ENCODE data around the gene SPRYD4.

The SPRYD4 gene

GRCh38 chr12:56454557-56454956, 13.8 kb upstream of the SPRYD4 start, which contains the start of gene MIP:
Gene MIP (minus strand): TSS chr12:56454657. CDS start chr12:56454613, 44 bp downstream.
- H3K4me3 Mint-ChIP-seq: no peak within 1 kb of the TSS
- CTCF ChIA-PET: interaction anchor here (2.6 kb wide), 1 partner anchor 9 kb away, joined by 10 read pairs; no protein-coding TSS in a partner anchor
- no peaks in the 10 kb centered on the region for H3K9me3 Mint-ChIP-seq
- DNase-seq: no peak
- H3K27me3 Mint-ChIP-seq: peaks cover 27% of the 10 kb centered on the region
- H3K36me3 Mint-ChIP-seq: no peaks in the 10 kb centered on the region
- no peak within 1 kb of the TSS for H3K27ac Mint-ChIP-seq
- peaks cover 5% of the 10 kb centered on the region for H3K4me1 Mint-ChIP-seq

DNA sequence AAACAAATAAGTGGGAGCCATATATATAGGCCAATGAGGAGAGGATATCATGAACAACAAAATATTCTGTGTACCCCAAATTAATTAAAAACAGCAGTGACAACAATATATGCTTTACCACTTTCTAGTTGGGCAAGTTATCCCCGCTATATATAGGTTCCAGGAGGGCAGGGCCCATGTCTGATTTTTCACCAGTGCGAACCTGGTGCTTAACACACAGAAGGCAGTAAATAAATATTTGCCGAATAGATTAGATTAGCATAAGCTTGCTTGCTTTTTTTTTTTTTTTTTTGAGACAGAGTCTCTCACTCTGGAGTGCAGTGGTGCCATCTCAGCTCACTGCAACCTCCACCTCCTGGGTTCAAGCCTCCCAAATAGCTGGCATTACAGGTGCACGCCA, 10.6 kb upstream of the SPRYD4 start:
- Mint-ChIP-seq H3K4me3 (no peak overlapping the region), H3K27me3 (peaks cover 25% of the 10 kb centered on the region), H3K36me3 (no peaks in the 10 kb centered on the region), H3K4me1 (no peaks in the 10 kb centered on the region), H3K9me3 (no peaks in the 10 kb centered on the region), H3K27ac (no peak overlapping the region)
- DNase-seq: no peak
- CTCF ChIA-PET: interaction anchor here (1.1 kb wide), 1 partner anchor 11 kb away, joined by 3 read pairs; the partner anchor contains the start of gene SPRYD4

- CTCF ChIA-PET: interaction anchor here (1.0 to 1.8 kb wide), 3 partner anchors 13 to 255 kb away, joined by 3 to 10 read pairs (median 4); partner anchors contain the start of gene TIMELESS
- Mint-ChIP-seq H3K36me3 (no peaks in the 10 kb centered on the region), H3K27me3 (peaks cover 4% of the 10 kb centered on the region), H3K4me3 (no peak overlapping the region), H3K4me1 (peaks cover 7% of the 10 kb centered on the region), H3K9me3 (no peaks in the 10 kb centered on the region), H3K27ac (no peak overlapping the region)
- DNase-seq: no peak
Observed at GRCh38 chr12:56461235-56462159, 6.9 kb upstream of the SPRYD4 start.

DNA sequence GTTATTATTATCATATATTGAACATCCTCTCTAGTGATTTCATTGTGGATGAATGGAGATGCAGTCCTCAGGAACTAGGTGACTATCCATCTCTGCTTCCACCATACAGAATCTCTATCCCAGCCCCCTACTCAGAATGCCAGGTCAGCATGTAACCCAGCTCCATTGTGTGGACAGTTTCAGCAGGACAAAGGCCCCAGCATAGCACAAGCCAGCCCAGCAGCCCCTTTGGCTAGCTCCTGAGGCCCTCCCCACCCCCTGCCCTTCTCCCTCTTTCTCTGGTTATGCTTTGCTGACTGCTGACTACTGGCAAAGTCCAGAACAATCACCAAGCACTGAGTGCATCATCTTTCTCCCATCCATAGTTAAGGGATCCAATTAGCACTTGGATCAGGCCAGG, 5.8 kb upstream of the SPRYD4 start:
- Mint-ChIP-seq H3K9me3 (no peaks in the 10 kb centered on the region), H3K4me3 (no peak overlapping the region), H3K27ac (no peak overlapping the region), H3K4me1 (peaks cover 10% of the 10 kb centered on the region), H3K27me3 (peaks cover 4% of the 10 kb centered on the region), H3K36me3 (no peaks in the 10 kb centered on the region)
- CTCF ChIA-PET: interaction anchor here (0.8 to 3.1 kb wide), 5 partner anchors 24 to 273 kb away, joined by 3 to 21 read pairs (median 7); partner anchors contain the start of genes ANKRD52 and STAT2
- no peak for DNase-seq

- H3K36me3 Mint-ChIP-seq: peaks cover 7% of the 10 kb centered on the region
- no peaks in the 10 kb centered on the region for H3K9me3 Mint-ChIP-seq
- H3K27me3 Mint-ChIP-seq: peaks cover 3% of the 10 kb centered on the region
- DNase-seq: no peak
- peaks cover 33% of the 10 kb centered on the region for H3K4me1 Mint-ChIP-seq
- peak overlapping the region; percentile 98 for H3K27ac Mint-ChIP-seq
- peak overlapping the region; percentile 89 for H3K4me3 Mint-ChIP-seq
- CTCF ChIA-PET: interaction anchor here (0.6 to 1.2 kb wide), 5 partner anchors 10 to 263 kb away, joined by 3 to 7 read pairs (median 3); no protein-coding TSS in a partner anchor
Observed at GRCh38 chr12:56469007-56469930, 891 bp downstream of the SPRYD4 start.

DNA sequence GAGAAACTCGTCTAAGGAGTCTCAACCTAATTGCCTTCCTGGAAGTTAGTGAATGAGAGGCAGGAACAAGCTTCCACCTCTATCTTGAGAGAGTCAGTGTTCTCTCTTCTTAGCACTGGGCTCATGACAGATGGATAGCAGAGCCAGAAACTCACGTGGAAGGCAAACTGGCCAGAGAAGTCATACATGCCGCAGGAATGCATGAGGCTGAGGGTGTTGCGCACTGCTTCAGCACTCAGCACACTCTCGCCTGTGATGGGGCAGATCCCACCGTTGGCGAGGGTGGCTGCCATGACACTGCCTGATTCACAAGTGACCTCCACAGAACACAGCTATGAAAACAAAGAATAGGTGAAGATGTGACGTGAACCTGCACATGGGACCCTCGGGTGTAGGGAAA, 6.0 kb downstream of the SPRYD4 start:
- Mint-ChIP-seq H3K27me3 (no peaks in the 10 kb centered on the region), H3K4me1 (peaks cover 16% of the 10 kb centered on the region), H3K36me3 (peaks cover 10% of the 10 kb centered on the region), H3K9me3 (no peaks in the 10 kb centered on the region), H3K4me3 (no peak overlapping the region), H3K27ac (no peak overlapping the region)
- no peak for DNase-seq
- CTCF ChIA-PET: interaction anchor here (1.4 kb wide), 1 partner anchor 11 kb away, joined by 4 read pairs; no protein-coding TSS in a partner anchor

GRCh38 chr12:56476143-56476542, 7.8 kb downstream of the SPRYD4 start:
- DNase-seq: no peak
- Mint-ChIP-seq H3K4me1 (peaks cover 5% of the 10 kb centered on the region), H3K4me3 (no peak overlapping the region), H3K9me3 (no peaks in the 10 kb centered on the region), H3K27ac (no peak overlapping the region), H3K36me3 (peaks cover 3% of the 10 kb centered on the region), H3K27me3 (no peaks in the 10 kb centered on the region)
- CTCF ChIA-PET: interaction anchor here (1.5 kb wide), 1 partner anchor 37 kb away, joined by 4 read pairs; no protein-coding TSS in a partner anchor

DNA sequence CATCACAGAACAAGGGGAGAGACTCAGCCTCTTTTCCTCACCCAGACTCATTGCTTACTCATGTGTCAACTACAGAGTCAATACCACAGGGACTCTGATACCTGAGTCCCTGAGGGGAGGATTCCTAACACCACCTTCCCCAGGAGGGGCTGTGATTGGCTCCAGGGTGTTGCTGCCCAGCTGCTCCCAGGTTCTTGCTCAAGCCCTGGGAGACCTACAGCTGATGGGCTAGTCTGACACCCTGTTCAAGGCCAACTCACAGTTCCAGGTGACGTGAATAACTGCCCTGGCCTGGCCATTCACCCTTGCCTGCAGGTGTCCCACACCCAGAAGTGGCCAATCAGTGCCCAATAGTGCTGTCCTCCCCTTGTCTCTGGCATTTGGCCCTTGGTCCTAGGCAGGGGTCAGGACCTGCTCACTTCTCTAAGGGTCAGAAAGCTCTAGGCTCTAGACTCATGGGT, 8.6 kb downstream of the SPRYD4 start:
- H3K4me3 Mint-ChIP-seq: no peak overlapping the region
- no peak overlapping the region for H3K27ac Mint-ChIP-seq
- H3K4me1 Mint-ChIP-seq: peaks cover 2% of the 10 kb centered on the region
- H3K9me3 Mint-ChIP-seq: no peaks in the 10 kb centered on the region
- H3K27me3 Mint-ChIP-seq: no peaks in the 10 kb centered on the region
- peaks cover 3% of the 10 kb centered on the region for H3K36me3 Mint-ChIP-seq
- CTCF ChIA-PET: no interaction called here
- no peak for DNase-seq

- Mint-ChIP-seq H3K27me3 (no peaks in the 10 kb centered on the region), H3K36me3 (peaks cover 3% of the 10 kb centered on the region), H3K4me3 (no peak overlapping the region), H3K4me1 (no peaks in the 10 kb centered on the region), H3K9me3 (no peaks in the 10 kb centered on the region), H3K27ac (no peak overlapping the region)
- CTCF ChIA-PET: no interaction called here
- DNase-seq: no peak
Observed at GRCh38 chr12:56477521-56478225, 9.3 kb downstream of the SPRYD4 start.

GRCh38 chr12:56479625-56480024, 11.2 kb downstream of the SPRYD4 start:
- Mint-ChIP-seq H3K27ac (no peak overlapping the region), H3K9me3 (no peaks in the 10 kb centered on the region), H3K27me3 (no peaks in the 10 kb centered on the region), H3K36me3 (peaks cover 3% of the 10 kb centered on the region), H3K4me3 (no peak overlapping the region), H3K4me1 (no peaks in the 10 kb centered on the region)
- CTCF ChIA-PET: interaction anchor here (1.1 kb wide), 1 partner anchor 22 kb away, joined by 5 read pairs; no protein-coding TSS in a partner anchor
- DNase-seq: no peak

DNA sequence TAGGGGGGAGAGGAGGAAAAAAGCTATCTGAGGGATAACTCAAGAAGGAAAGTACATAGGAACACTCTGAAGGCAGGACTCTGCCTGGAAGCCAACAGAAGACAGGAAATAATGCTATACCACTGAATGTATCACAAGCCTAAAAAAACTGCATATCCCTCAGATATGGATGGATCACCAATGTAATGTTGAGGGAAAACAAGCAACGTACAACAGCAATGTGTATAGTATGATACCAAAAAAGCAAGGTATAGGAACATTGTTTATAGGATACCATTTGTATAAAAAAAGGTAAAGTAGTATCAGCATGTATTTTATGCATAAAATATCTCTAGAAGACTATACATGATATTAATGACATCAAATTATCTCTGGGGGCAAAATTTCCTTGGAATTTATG, 16.2 kb downstream of the SPRYD4 start:
- Mint-ChIP-seq H3K4me3 (no peak overlapping the region), H3K27ac (no peak overlapping the region), H3K27me3 (peaks cover 35% of the 10 kb centered on the region), H3K9me3 (peaks cover 2% of the 10 kb centered on the region), H3K4me1 (peaks cover 22% of the 10 kb centered on the region), H3K36me3 (peaks cover 2% of the 10 kb centered on the region)
- CTCF ChIA-PET: interaction anchor here (1.8 kb wide), 1 partner anchor 12 kb away, joined by 4 read pairs; no protein-coding TSS in a partner anchor
- DNase-seq: no peak

DNA sequence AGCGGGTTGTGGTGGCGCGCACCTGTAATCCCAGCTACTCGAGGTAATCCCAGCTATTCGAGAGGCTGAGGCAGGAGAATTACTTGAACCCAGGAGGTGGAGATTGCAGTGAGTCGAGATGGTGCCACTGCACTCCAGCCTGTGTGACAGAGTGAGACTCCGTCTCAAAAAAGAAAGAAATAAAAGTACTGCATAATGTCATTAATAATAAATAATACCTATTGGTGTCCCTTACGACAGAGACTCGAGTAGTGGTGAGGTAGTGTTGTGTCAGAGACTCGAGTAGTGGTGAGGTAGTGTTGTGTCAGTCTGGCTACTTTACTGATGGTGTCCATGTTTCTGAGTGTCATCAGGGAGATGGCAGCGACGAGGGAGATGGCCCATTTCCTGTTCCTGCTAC, 18.3 kb downstream of the SPRYD4 start:
- Mint-ChIP-seq H3K4me1 (peaks cover 22% of the 10 kb centered on the region), H3K27me3 (peaks cover 56% of the 10 kb centered on the region), H3K9me3 (peaks cover 2% of the 10 kb centered on the region), H3K36me3 (peaks cover 3% of the 10 kb centered on the region), H3K27ac (no peak overlapping the region), H3K4me3 (no peak overlapping the region)
- DNase-seq: no peak
- CTCF ChIA-PET: no interaction called here

- DNase-seq: peak; percentile 44
- Mint-ChIP-seq H3K36me3 (peaks cover 4% of the 10 kb centered on the region), H3K9me3 (peaks cover 2% of the 10 kb centered on the region), H3K27ac (no peak overlapping the region), H3K4me3 (peak overlapping the region; percentile 74), H3K4me1 (peaks cover 22% of the 10 kb centered on the region), H3K27me3 (peaks cover 62% of the 10 kb centered on the region)
- CTCF ChIA-PET: interaction anchor here (1.2 kb wide), 1 partner anchor 11 kb away, joined by 3 read pairs; no protein-coding TSS in a partner anchor
Observed at GRCh38 chr12:56487448-56488040, 19.2 kb downstream of the SPRYD4 start.
